AG04449 (cell line): Measurements from ENCODE around the gene MUC22.
"Not testable (repeated sequence)": the region's sequence is repeated elsewhere in the genome, so short reads cannot be mapped to it uniquely, and the experiment has no call there.

Source experiments
- CTCF ChIA-PET: fragments of 350-600 bp; formaldehyde crosslinking; extraction: SDS; loops from one replicate; lab custom pipeline; 2021; ENCODE audit warnings: antibody characterized with exemption; lab: Yijun Ruan, JAX
- POLR2A ChIA-PET: fragments of 400-600, 350-600 bp; formaldehyde crosslinking; extraction: SDS; loops from one replicate; lab custom pipeline; 2020; ENCODE audit warnings: antibody characterized with exemption, inconsistent platforms; lab: Yijun Ruan, JAX
- DNase-seq: peaks from one replicate; pipeline ENCODE4 v3.0.0-alpha.2; 2010; ENCODE audit warnings: low read depth, low spot score
- H3K4me3 ChIP-seq: 2 replicates; pipeline ENCODE4 v1.5.1; 2011; ENCODE audit warnings: low read depth, mild to moderate bottlenecking, control low read depth, low read length
- CTCF ChIP-seq: IDR thresholded peaks from one replicate; pipeline ENCODE4 v1.5.1; 2011; ENCODE audit warnings: mild to moderate bottlenecking, moderate library complexity, low read length, control low read depth, inconsistent platforms; ENCODE audit not compliant: insufficient read depth; ENCODE audit errors: missing control alignments

Gene MUC22

GRCh38 chr6:30988209-30988825, 22.0 kb upstream of the MUC22 start:
- TF ChIP-seq CTCF = no peak
- DNase-seq = no peak
- H3K4me3 ChIP-seq = no peak overlapping the region
- POLR2A ChIA-PET = no interaction called here
- CTCF ChIA-PET = no interaction called here

- H3K4me3 ChIP-seq = no peak overlapping the region
- ChIA-PET POLR2A (no interaction called here), CTCF (interaction anchor here (1.0 kb wide), 1 partner anchor 15 kb away, joined by 3 read pairs; no protein-coding TSS in a partner anchor)
- no peak for DNase-seq
- no peak for TF ChIP-seq CTCF
Measured at GRCh38 chr6:30990422-30991086, 19.7 kb upstream of the MUC22 start.

- ChIA-PET POLR2A (no interaction called here), CTCF (no interaction called here)
- H3K4me3 ChIP-seq = no peak overlapping the region
- TF ChIP-seq CTCF = no peak
- no peak for DNase-seq
Measured at GRCh38 chr6:30991891-30992290, 18.4 kb upstream of the MUC22 start.

GRCh38 chr6:30997301-30997700, 13.0 kb upstream of the MUC22 start:
- DNase-seq = no peak
- CTCF ChIA-PET = no interaction called here
- TF ChIP-seq CTCF = no peak
- POLR2A ChIA-PET = no interaction called here
- no peak overlapping the region for H3K4me3 ChIP-seq

GRCh38 chr6:30998785-30999184, 11.5 kb upstream of the MUC22 start:
- ChIA-PET CTCF (no interaction called here), POLR2A (no interaction called here)
- no peak for DNase-seq

GRCh38 chr6:31000067-31000860, 10.0 kb upstream of the MUC22 start:
- DNase-seq, POLR2A ChIA-PET, H3K4me3 ChIP-seq: not testable (repeated sequence)
- CTCF ChIA-PET = interaction anchor here (1.1 kb wide), 1 partner anchor 18 kb away, joined by 4 read pairs; no protein-coding TSS in a partner anchor

More at GRCh38 chr6:30998785-30999184, 11.5 kb upstream of the MUC22 start:
- no peak overlapping the region for H3K4me3 ChIP-seq
- no peak for TF ChIP-seq CTCF
